Esophagus squamous epithelium (tissue), 5 donors: Measurements from ENCODE around the gene GRK5. TPM values are rescaled to one million over a fixed set of nuclear protein-coding genes. Genes with fewer than 3 reads are reported as not detected.

Source experiments
- DNase-seq: peaks from one replicate; lab custom pipeline; 2025; lab: John Stamatoyannopoulos, UW
- H3K27ac ChIP-seq, 4 donors: fragments of 200-600 bp; sonication (generic); one replicate each; pipeline ENCODE4 v1.5.1; 2016 to 2019; ENCODE audit warnings: mild to moderate bottlenecking in 1 of 4
- H3K27me3 ChIP-seq, 4 donors: fragments of 200-600 bp; sonication (generic); 1 replicate in 3 of 4; 2 replicates in 1 of 4; pipeline versions ENCODE4 v1.5.1 to v1.6.0; 2017 to 2021; ENCODE audit warnings: antibody characterized with exemption in 1 of 4
- H3K36me3 ChIP-seq, 3 donors: fragments of 200-600 bp; sonication (generic); one replicate each; pipeline ENCODE4 v1.5.1; 2016 to 2019
- H3K4me1 ChIP-seq, 3 donors: fragments of 200-600 bp; sonication (generic); one replicate each; pipeline ENCODE4 v1.5.1; 2017 to 2019
- H3K4me3 ChIP-seq, 4 donors: fragments of 200-600 bp; sonication (generic); 1 replicate in 3 of 4; 2 replicates in 1 of 4; pipeline ENCODE4 v1.5.1; 2016 to 2019; ENCODE audit warnings: mild to moderate bottlenecking in 2 of 4, moderate library complexity in 1 of 4
- H3K9me3 ChIP-seq, 3 donors: fragments of 200-600 bp; sonication (generic); one replicate each; pipeline ENCODE4 v1.5.1; 2016 to 2019
- POLR2A ChIP-seq, 4 donors: fragments of 450-650 bp; IDR thresholded peaks; one replicate each; pipeline ENCODE4 v1.6.1; 2017; ENCODE audit warnings: antibody characterized with exemption in 4 of 4, mild to moderate bottlenecking in 4 of 4, moderate library complexity in 3 of 4
- WGBS, 2 donors: methylation state at CpG; one replicate each; pipeline ENCODE4 v1.1.5; 2018; 5-methylcytosine and 5-hydroxymethylcytosine counted together
- intact Hi-C: fragments of 100-400 bp; cut with DNase I; formaldehyde crosslinking; loops from one replicate; pipeline ENCODE4 v1.15.0; 2022
- total RNA-seq, 4 donors: library from RNA; depleted of rRNA; stranded (reverse); fragments of >200 nt; gene quantifications; one replicate each; pipeline ENCODE4 v1.1.0, GENCODE V29; 2016
- TF ChIP-seq, protein P1 (sequence below), 6 experiments: fragments of 450-650 bp in 4 of 6; fragments of 200-600 bp in 2 of 6; sonication (generic) in 2 of 6; IDR thresholded peaks; one replicate each; pipeline ENCODE4 v1.5.1; 2016 to 2019; ENCODE audit warnings: antibody characterized with exemption in 6 of 6, mild to moderate bottlenecking in 4 of 6, moderate library complexity in 4 of 6
- donor health status: DM: yes; HTN: yes; CAD: no.

Gene GRK5
- total RNA-seq, 4 donors from 2014 or later = 2.4 to 18.9 (median 6.3) TPM

DNA sequence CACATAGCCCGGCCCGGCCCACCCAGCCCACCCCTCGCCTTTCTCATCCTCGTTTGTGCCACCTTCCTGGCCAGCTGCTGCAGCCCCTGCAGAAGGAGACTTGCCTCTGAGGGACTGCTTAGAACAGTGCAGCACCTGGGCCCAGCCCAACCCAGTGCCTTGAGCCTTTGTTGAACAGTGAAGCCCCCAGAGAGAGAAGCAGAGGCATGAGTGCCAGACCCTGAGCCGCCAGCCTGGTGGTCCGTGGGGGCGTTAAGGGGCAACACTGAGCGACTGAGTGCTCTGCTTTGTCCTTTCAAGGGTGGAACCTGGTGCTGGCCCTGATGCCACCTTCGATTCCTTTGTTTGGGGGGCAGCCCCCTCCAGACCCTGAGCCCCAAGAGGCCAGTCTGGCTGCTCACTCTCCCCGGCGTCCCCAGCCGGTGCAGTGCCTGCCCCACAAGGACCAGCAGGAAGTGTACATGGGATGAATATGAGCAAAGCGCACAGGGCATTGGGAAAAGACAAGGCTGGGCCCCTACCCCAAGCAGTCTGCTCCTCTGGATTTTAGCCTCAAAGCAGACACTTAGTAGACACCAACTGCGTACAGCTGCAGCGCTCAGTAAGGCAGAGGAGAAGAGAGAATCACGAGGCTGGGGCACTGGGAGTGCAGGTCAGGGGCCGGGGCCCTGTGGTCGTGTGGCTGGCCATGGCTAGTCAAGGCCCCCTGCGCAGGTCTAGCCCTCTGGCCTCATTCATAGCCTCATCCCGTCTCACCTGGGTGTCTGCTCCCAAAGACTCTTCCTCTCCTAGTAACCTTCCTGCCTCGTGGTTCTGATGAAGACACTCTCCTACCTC, 239.3 kb downstream of the GRK5 start:
- TF ChIP-seq, protein P1, sequence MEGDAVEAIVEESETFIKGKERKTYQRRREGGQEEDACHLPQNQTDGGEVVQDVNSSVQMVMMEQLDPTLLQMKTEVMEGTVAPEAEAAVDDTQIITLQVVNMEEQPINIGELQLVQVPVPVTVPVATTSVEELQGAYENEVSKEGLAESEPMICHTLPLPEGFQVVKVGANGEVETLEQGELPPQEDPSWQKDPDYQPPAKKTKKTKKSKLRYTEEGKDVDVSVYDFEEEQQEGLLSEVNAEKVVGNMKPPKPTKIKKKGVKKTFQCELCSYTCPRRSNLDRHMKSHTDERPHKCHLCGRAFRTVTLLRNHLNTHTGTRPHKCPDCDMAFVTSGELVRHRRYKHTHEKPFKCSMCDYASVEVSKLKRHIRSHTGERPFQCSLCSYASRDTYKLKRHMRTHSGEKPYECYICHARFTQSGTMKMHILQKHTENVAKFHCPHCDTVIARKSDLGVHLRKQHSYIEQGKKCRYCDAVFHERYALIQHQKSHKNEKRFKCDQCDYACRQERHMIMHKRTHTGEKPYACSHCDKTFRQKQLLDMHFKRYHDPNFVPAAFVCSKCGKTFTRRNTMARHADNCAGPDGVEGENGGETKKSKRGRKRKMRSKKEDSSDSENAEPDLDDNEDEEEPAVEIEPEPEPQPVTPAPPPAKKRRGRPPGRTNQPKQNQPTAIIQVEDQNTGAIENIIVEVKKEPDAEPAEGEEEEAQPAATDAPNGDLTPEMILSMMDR (IDR thresholded peaks at IDR 0.05) = no peak
- no peak for TF ChIP-seq POLR2A (IDR thresholded peaks at IDR 0.05)
- DNase-seq = no peak
- Histone ChIP-seq H3K4me3 (no peak overlapping the region), H3K27me3 (no peaks in the 10 kb centered on the region), H3K27ac (no peak overlapping the region), H3K9me3 (no peaks in the 10 kb centered on the region), H3K36me3 (peaks cover 0 to 50% (median 0%) of the 10 kb centered on the region in 3 donors), H3K4me1 (peaks cover 7 to 60% (median 8%) of the 10 kb centered on the region in 3 donors)
- intact Hi-C loops = loop anchor here (5.0 kb wide), 1 partner anchor 249 kb away; no protein-coding TSS in a partner anchor
- 81 to 86% methylated on average over 8 to 13 of the region's 21 CpGs for WGBS, 2 donors

DNA sequence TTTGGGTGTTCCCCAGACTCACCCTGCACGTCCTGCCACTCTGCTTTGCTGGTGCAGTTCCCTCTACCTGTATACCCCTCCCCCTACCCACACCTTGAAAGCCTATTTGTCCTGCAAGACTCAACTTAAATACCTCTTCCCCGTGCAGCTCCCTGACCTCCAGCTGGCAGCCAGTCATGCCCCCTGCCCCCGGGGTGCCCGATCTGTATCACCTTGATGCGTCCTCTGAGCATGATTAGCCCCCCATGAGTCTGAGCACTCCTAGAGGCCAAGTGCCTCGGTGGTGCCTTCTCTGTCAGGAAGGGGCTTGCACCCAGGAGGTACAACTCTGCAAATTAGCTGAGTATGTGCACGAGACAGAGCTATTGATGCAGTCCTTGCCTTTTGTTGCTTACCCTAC, 240.1 kb downstream of the GRK5 start:
- peaks cover 0 to 58% (median 0%) of the 10 kb centered on the region in 3 donors for H3K36me3 ChIP-seq
- H3K4me1 ChIP-seq = peaks cover 3 to 52% (median 7%) of the 10 kb centered on the region in 3 donors
- H3K4me3 ChIP-seq = no peak overlapping the region
- H3K27ac ChIP-seq = peak overlapping the region in 1 of 4 donors; percentile 36
- H3K27me3 ChIP-seq = no peaks in the 10 kb centered on the region
- no peak for DNase-seq
- intact Hi-C loops = loop anchor here (5.0 kb wide), 1 partner anchor 250 kb away; no protein-coding TSS in a partner anchor
- WGBS, 2 donors = 61 to 73% methylated on average over 3 to 6 of the region's 7 CpGs
- TF ChIP-seq POLR2A (IDR thresholded peaks at IDR 0.05) = no peak
- TF ChIP-seq, protein P1 (IDR thresholded peaks at IDR 0.05) = no peak
- no peaks in the 10 kb centered on the region for H3K9me3 ChIP-seq

DNA sequence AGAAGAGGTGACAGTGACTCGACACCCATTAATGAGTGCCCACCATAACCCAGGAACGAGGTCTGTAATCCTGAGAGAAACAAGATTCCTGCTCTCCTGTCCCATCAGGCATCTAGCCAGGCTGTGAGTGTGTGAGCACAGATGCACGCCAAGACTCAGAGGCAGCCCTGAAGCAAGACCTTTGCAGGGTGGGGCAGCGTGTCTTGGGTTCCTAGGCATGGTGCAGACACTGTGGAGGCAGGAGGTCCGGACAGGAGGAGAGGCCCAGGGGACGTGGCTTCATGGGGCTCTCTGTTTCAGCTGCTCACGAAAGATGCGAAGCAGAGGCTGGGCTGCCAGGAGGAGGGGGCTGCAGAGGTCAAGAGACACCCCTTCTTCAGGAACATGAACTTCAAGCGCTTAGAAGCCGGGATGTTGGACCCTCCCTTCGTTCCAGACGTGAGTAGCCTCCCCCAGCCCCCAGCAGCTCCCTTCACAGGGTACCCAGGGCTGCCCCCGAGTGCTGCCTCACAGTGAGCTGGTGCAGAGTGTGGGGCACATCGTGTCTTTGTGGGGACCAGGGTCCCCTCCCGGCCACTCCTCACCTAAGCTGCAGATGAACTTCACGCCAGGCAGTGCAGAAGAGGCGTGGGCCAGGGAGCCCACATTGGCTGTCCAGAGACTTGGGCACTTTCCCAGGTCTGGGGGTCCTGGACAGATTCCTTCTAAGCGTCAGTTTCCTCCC, 240.6 kb downstream of the GRK5 start:
- no peak for DNase-seq
- Histone ChIP-seq H3K36me3 (peaks cover 0 to 64% (median 0%) of the 10 kb centered on the region in 3 donors), H3K27ac (peak overlapping the region in 1 of 4 donors; percentile 36), H3K9me3 (no peaks in the 10 kb centered on the region), H3K4me3 (no peak overlapping the region), H3K27me3 (no peaks in the 10 kb centered on the region), H3K4me1 (peaks cover 3 to 51% (median 7%) of the 10 kb centered on the region in 3 donors)
- TF ChIP-seq, protein P1 (IDR thresholded peaks at IDR 0.05) = no peak
- TF ChIP-seq POLR2A (IDR thresholded peaks at IDR 0.05) = no peak
- WGBS, 2 donors = 80 to 94% methylated on average over 3 to 6 of the region's 18 CpGs
- intact Hi-C loops = loop anchor here (5.0 kb wide), 1 partner anchor 251 kb away; no protein-coding TSS in a partner anchor

GRCh38 chr10:119448628-119449584, 241.5 kb downstream of the GRK5 start:
- H3K4me1 ChIP-seq = peaks cover 3 to 51% (median 7%) of the 10 kb centered on the region in 3 donors
- intact Hi-C loops = loop anchor here (5.0 kb wide), 1 partner anchor 252 kb away; no protein-coding TSS in a partner anchor
- TF ChIP-seq, protein P1 (IDR thresholded peaks at IDR 0.05) = no peak
- TF ChIP-seq POLR2A (IDR thresholded peaks at IDR 0.05) = no peak
- peaks cover 0 to 67% (median 0%) of the 10 kb centered on the region in 3 donors for H3K36me3 ChIP-seq
- WGBS, 2 donors = 86% methylated on average over 12 to 22 of the region's 26 CpGs
- no peak overlapping the region for H3K27ac ChIP-seq
- H3K4me3 ChIP-seq = no peak overlapping the region
- no peaks in the 10 kb centered on the region for H3K27me3 ChIP-seq
- DNase-seq = no peak
- no peaks in the 10 kb centered on the region for H3K9me3 ChIP-seq
